ENCODE data around the gene CCDC136. TPM values are rescaled to one million over a fixed set of nuclear protein-coding genes. Genes with fewer than 3 reads are reported as not detected.

Gene CCDC136
- total RNA-seq, 2 experiments from 2014 or later: 11.7 to 33.5 TPM

DNA sequence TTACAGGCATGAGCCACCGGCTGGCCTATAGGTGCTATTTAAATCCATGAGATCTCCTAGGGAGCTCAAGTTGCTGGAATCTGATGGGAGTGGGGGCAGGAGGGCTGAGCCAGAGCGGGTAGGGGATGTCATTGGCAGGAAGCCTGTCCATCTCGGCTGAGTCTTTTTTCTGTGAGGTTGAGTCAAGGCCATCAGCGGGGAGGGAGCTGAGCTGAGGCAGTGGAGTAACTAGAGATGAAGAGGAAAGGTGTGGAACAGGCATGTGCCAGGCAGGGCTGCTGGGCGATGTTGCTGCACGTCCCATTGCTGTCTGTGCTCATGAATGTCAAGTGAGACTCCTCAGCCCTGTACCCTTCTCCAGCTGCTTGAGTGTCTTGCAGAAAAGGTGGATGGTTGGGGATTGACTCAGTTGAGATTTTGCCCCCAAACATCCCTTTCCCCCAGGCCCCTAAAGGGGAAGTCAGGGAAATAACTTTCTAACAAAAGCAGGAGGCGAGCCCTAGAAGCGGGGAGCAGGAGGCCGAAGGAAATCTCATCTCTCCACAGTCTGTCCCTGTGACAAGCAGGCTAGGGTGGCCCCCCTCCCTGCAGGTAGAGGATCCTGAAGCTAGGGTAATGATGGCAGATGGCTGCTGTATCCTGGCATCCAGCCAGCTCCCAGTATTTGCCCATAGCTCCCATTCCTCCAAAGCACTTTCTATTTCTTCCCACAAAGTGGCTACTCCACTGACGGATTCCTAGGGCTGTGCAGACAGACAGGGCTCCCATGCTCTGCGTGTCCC, 76.3 kb downstream of the CCDC136 start:
- H3K4me1 ChIP-seq (ENCODE audit: insufficient read depth, low read length, poor library complexity, severe bottlenecking): peaks cover 42% of the 10 kb centered on the region
- peaks cover 18% of the 10 kb centered on the region for H3K79me2 ChIP-seq (ENCODE audit: insufficient read depth, low read depth, low read length)
- no peak for DNase-seq (ENCODE audit: low spot score)
- H3K4me3 ChIP-seq (ENCODE audit: low read depth, low read length, poor library complexity, severe bottlenecking): no peak overlapping the region
- ChIA-PET CTCF (ENCODE audit: unreplicated experiment) (no interaction called here), POLR2A (no interaction called here)
- H3K9me2 ChIP-seq (ENCODE audit: insufficient read depth, low read length): no peaks in the 10 kb centered on the region
- peaks cover 4% of the 10 kb centered on the region; the same call in 1 of the 2 replicates for H4K20me1 ChIP-seq (ENCODE audit: insufficient read depth, low read length)
- no peaks in the 10 kb centered on the region for H3K9me3 ChIP-seq (ENCODE audit: low read length)
- no TSS peak for BruUV-seq (replicated peaks)
- no peak overlapping the region for H2AFZ ChIP-seq (ENCODE audit: low read length)
- no peak overlapping the region for H3K27ac ChIP-seq (ENCODE audit: low read depth, low read length, poor library complexity, severe bottlenecking)
- H3K4me2 ChIP-seq (ENCODE audit: low read length): no peak overlapping the region
- peaks cover 20% of the 10 kb centered on the region; the same call in 1 of the 2 replicates for H3K36me3 ChIP-seq (ENCODE audit: insufficient read depth, low read length)
- no peak for TF ChIP-seq EZH2phosphoT487 (IDR thresholded peaks at IDR 0.05; ENCODE audit: borderline replicate concordance, low read depth, low read length)
- TF ChIP-seq, protein P1, sequence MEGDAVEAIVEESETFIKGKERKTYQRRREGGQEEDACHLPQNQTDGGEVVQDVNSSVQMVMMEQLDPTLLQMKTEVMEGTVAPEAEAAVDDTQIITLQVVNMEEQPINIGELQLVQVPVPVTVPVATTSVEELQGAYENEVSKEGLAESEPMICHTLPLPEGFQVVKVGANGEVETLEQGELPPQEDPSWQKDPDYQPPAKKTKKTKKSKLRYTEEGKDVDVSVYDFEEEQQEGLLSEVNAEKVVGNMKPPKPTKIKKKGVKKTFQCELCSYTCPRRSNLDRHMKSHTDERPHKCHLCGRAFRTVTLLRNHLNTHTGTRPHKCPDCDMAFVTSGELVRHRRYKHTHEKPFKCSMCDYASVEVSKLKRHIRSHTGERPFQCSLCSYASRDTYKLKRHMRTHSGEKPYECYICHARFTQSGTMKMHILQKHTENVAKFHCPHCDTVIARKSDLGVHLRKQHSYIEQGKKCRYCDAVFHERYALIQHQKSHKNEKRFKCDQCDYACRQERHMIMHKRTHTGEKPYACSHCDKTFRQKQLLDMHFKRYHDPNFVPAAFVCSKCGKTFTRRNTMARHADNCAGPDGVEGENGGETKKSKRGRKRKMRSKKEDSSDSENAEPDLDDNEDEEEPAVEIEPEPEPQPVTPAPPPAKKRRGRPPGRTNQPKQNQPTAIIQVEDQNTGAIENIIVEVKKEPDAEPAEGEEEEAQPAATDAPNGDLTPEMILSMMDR (conservative IDR thresholded peaks at IDR 0.05; ENCODE audit: low read length): no peak
- intact Hi-C loops (cut with micrococcal nuclease; ENCODE audit: unreplicated experiment): no loop called here

DNA sequence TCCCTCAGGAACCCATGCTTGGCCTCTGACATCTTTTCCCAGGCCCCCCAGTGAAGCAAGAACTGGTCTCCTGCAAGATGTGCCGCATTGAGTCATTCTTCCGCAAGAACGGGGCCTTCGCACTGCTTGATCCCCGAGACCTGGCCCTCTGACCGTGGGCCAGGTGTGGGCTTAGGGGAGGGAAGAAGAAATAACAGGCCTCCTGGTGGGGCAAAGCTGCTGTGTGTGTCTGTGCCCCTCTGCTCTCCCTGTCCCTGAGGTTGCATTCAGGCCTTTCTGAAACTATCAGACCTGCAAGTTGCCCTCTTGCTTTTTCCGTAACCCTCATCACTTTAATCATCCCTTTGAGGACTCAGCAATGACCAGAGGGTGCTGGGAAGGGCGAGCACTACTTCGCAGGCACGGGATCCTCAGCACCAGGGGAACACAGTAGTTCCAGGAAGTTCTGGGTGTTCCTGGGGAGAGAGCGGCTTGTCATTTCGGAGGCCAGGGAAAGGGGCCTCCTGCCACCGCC, 76.9 kb downstream of the CCDC136 start:
- peak overlapping the region; percentile 45 for H3K4me3 ChIP-seq (ENCODE audit: low read depth, low read length, poor library complexity, severe bottlenecking)
- DNase-seq (ENCODE audit: low spot score): no peak
- intact Hi-C loops (cut with micrococcal nuclease; ENCODE audit: unreplicated experiment): no loop called here
- H3K4me2 ChIP-seq (ENCODE audit: low read length): peak overlapping the region; percentile 63
- ChIA-PET POLR2A (no interaction called here), CTCF (ENCODE audit: unreplicated experiment) (no interaction called here)
- peaks cover 3% of the 10 kb centered on the region; the same call in 1 of the 2 replicates for H4K20me1 ChIP-seq (ENCODE audit: insufficient read depth, low read length)
- H3K9me2 ChIP-seq (ENCODE audit: insufficient read depth, low read length): no peaks in the 10 kb centered on the region
- no peak overlapping the region for H2AFZ ChIP-seq (ENCODE audit: low read length)
- H3K4me1 ChIP-seq (ENCODE audit: insufficient read depth, low read length, poor library complexity, severe bottlenecking): peaks cover 41% of the 10 kb centered on the region
- BruUV-seq (replicated peaks): no TSS peak
- TF ChIP-seq EZH2phosphoT487 (IDR thresholded peaks at IDR 0.05; ENCODE audit: borderline replicate concordance, low read depth, low read length): no peak
- TF ChIP-seq, protein P1 (conservative IDR thresholded peaks at IDR 0.05; ENCODE audit: low read length): no peak
- H3K79me2 ChIP-seq (ENCODE audit: insufficient read depth, low read depth, low read length): peaks cover 11% of the 10 kb centered on the region
- no peaks in the 10 kb centered on the region for H3K9me3 ChIP-seq (ENCODE audit: low read length)
- peaks cover 20% of the 10 kb centered on the region; the same call in 1 of the 2 replicates for H3K36me3 ChIP-seq (ENCODE audit: insufficient read depth, low read length)
- no peak overlapping the region for H3K27ac ChIP-seq (ENCODE audit: low read depth, low read length, poor library complexity, severe bottlenecking)

Measured in OCI-LY7 (cell line).